ENCODE results near the gene SEMA4D.
A peak's percentile ranks its signal among the peaks of the same experiment; 100 is the strongest.

The SEMA4D gene

GRCh38 chr9:89439571-89439970 is 58.3 kb downstream of the SEMA4D start:
- Histone ChIP-seq H3K36me3 (ENCODE audit: insufficient read depth, low read length) (no peaks in the 10 kb centered on the region), H3K9me3 (ENCODE audit: control insufficient read depth, insufficient read depth, low read length) (no peaks in the 10 kb centered on the region), H3K4me1 (ENCODE audit: insufficient read depth, low read length) (peaks cover 24% of the 10 kb centered on the region), H3K9ac (ENCODE audit: low read depth, low read length) (no peak overlapping the region)

GRCh38 chr9:89438194-89438593 is 59.7 kb downstream of the SEMA4D start:
- Histone ChIP-seq H3K9ac (ENCODE audit: low read depth, low read length) (no peak overlapping the region), H3K9me3 (ENCODE audit: control insufficient read depth, insufficient read depth, low read length) (no peaks in the 10 kb centered on the region)

GRCh38 chr9:89437772-89438171 is 60.1 kb downstream of the SEMA4D start:
- Histone ChIP-seq H3K9ac (ENCODE audit: low read depth, low read length) (no peak overlapping the region), H3K9me3 (ENCODE audit: control insufficient read depth, insufficient read depth, low read length) (no peaks in the 10 kb centered on the region), H3K4me1 (ENCODE audit: insufficient read depth, low read length) (peaks cover 38% of the 10 kb centered on the region), H3K36me3 (ENCODE audit: insufficient read depth, low read length) (no peaks in the 10 kb centered on the region)

More at GRCh38 chr9:89438194-89438593, 59.7 kb downstream of the SEMA4D start:
- Histone ChIP-seq H3K4me1 (ENCODE audit: insufficient read depth, low read length) (peaks cover 37% of the 10 kb centered on the region), H3K36me3 (ENCODE audit: insufficient read depth, low read length) (no peaks in the 10 kb centered on the region)

GRCh38 chr9:89436963-89437625 is 60.8 kb downstream of the SEMA4D start:
- H3K9ac ChIP-seq (ENCODE audit: low read depth, low read length), result no peak overlapping the region
- H3K36me3 ChIP-seq (ENCODE audit: insufficient read depth, low read length), result no peaks in the 10 kb centered on the region
- H3K9me3 ChIP-seq (ENCODE audit: control insufficient read depth, insufficient read depth, low read length), result no peaks in the 10 kb centered on the region
- peaks cover 42% of the 10 kb centered on the region for H3K4me1 ChIP-seq (ENCODE audit: insufficient read depth, low read length)

GRCh38 chr9:89436326-89436725 is 61.6 kb downstream of the SEMA4D start:
- Histone ChIP-seq H3K9me3 (ENCODE audit: control insufficient read depth, insufficient read depth, low read length) (no peaks in the 10 kb centered on the region), H3K36me3 (ENCODE audit: insufficient read depth, low read length) (no peaks in the 10 kb centered on the region), H3K9ac (ENCODE audit: low read depth, low read length) (peak overlapping the region; percentile 35; the same call in 1 of the 2 replicates), H3K4me1 (ENCODE audit: insufficient read depth, low read length) (peaks cover 42% of the 10 kb centered on the region)

- H3K9ac ChIP-seq (ENCODE audit: low read depth, low read length), result peak overlapping the region; percentile 35
- no peaks in the 10 kb centered on the region for H3K9me3 ChIP-seq (ENCODE audit: control insufficient read depth, insufficient read depth, low read length)
- peaks cover 42% of the 10 kb centered on the region for H3K4me1 ChIP-seq (ENCODE audit: insufficient read depth, low read length)
- H3K36me3 ChIP-seq (ENCODE audit: insufficient read depth, low read length), result no peaks in the 10 kb centered on the region
Observed at GRCh38 chr9:89435071-89435823, 62.7 kb downstream of the SEMA4D start.

GRCh38 chr9:89434636-89435035 is 63.3 kb downstream of the SEMA4D start:
- H3K9me3 ChIP-seq (ENCODE audit: control insufficient read depth, insufficient read depth, low read length), result no peaks in the 10 kb centered on the region
- no peaks in the 10 kb centered on the region for H3K36me3 ChIP-seq (ENCODE audit: insufficient read depth, low read length)
- no peak overlapping the region for H3K9ac ChIP-seq (ENCODE audit: low read depth, low read length)
- H3K4me1 ChIP-seq (ENCODE audit: insufficient read depth, low read length), result peaks cover 45% of the 10 kb centered on the region

- Histone ChIP-seq H3K36me3 (ENCODE audit: insufficient read depth, low read length) (no peaks in the 10 kb centered on the region), H3K4me1 (ENCODE audit: insufficient read depth, low read length) (peaks cover 48% of the 10 kb centered on the region), H3K9me3 (ENCODE audit: control insufficient read depth, insufficient read depth, low read length) (no peaks in the 10 kb centered on the region), H3K9ac (ENCODE audit: low read depth, low read length) (no peak overlapping the region)
Observed at GRCh38 chr9:89433826-89434225, 64.1 kb downstream of the SEMA4D start.

- H3K9me3 ChIP-seq (ENCODE audit: control insufficient read depth, insufficient read depth, low read length), result no peaks in the 10 kb centered on the region
- H3K36me3 ChIP-seq (ENCODE audit: insufficient read depth, low read length), result no peaks in the 10 kb centered on the region
- no peak overlapping the region for H3K9ac ChIP-seq (ENCODE audit: low read depth, low read length)
- peaks cover 48% of the 10 kb centered on the region for H3K4me1 ChIP-seq (ENCODE audit: insufficient read depth, low read length)
Observed at GRCh38 chr9:89432986-89433530, 64.9 kb downstream of the SEMA4D start.

GRCh38 chr9:89431930-89432725 is 65.8 kb downstream of the SEMA4D start:
- Histone ChIP-seq H3K36me3 (ENCODE audit: insufficient read depth, low read length) (no peaks in the 10 kb centered on the region), H3K9ac (ENCODE audit: low read depth, low read length) (no peak overlapping the region), H3K4me1 (ENCODE audit: insufficient read depth, low read length) (peaks cover 44% of the 10 kb centered on the region), H3K9me3 (ENCODE audit: control insufficient read depth, insufficient read depth, low read length) (no peaks in the 10 kb centered on the region)

GRCh38 chr9:89430995-89431394 is 66.9 kb downstream of the SEMA4D start:
- H3K36me3 ChIP-seq (ENCODE audit: insufficient read depth, low read length), result no peaks in the 10 kb centered on the region
- H3K4me1 ChIP-seq (ENCODE audit: insufficient read depth, low read length), result peaks cover 33% of the 10 kb centered on the region
- no peak overlapping the region for H3K9ac ChIP-seq (ENCODE audit: low read depth, low read length)
- H3K9me3 ChIP-seq (ENCODE audit: control insufficient read depth, insufficient read depth, low read length), result no peaks in the 10 kb centered on the region

GRCh38 chr9:89428901-89429890 is 68.7 kb downstream of the SEMA4D start:
- no peak overlapping the region for H3K9ac ChIP-seq (ENCODE audit: low read depth, low read length)
- no peaks in the 10 kb centered on the region for H3K9me3 ChIP-seq (ENCODE audit: control insufficient read depth, insufficient read depth, low read length)
- H3K36me3 ChIP-seq (ENCODE audit: insufficient read depth, low read length), result no peaks in the 10 kb centered on the region
- peaks cover 20% of the 10 kb centered on the region for H3K4me1 ChIP-seq (ENCODE audit: insufficient read depth, low read length)

- Histone ChIP-seq H3K9me3 (ENCODE audit: control insufficient read depth, insufficient read depth, low read length) (no peaks in the 10 kb centered on the region), H3K4me1 (ENCODE audit: insufficient read depth, low read length) (peaks cover 11% of the 10 kb centered on the region), H3K36me3 (ENCODE audit: insufficient read depth, low read length) (no peaks in the 10 kb centered on the region), H3K9ac (ENCODE audit: low read depth, low read length) (no peak overlapping the region)
Observed at GRCh38 chr9:89428222-89428761, 69.6 kb downstream of the SEMA4D start.
